Hindlimb muscle (tissue), 1 donor: ENCODE data around the gene CHRND. TPM values are rescaled to one million over a fixed set of nuclear protein-coding genes. Genes with fewer than 3 reads are reported as not detected.

ENCODE experiments used
- DNase-seq: peaks from one replicate; pipeline ENCODE4 v3.0.0-alpha.2; 2013
- polyA plus RNA-seq: library from polyadenylated mRNA; unstranded; fragments of 120-200 nt; gene quantifications from one replicate; pipeline ENCODE4 v1.2.1, GENCODE V29; 2013; ENCODE audit not compliant: insufficient read length

Gene CHRND
- polyA plus RNA-seq, 1 donor: 173 TPM

GRCh38 chr2:232488097-232488711 lies 37.8 kb upstream of the CHRND start:
- DNase-seq: no peak

GRCh38 chr2:232488721-232489300 lies 37.1 kb upstream of the CHRND start:
- DNase-seq: no peak

- no peak for DNase-seq
Observed at GRCh38 chr2:232489516-232490220, 36.3 kb upstream of the CHRND start.

- no peak for DNase-seq
Observed at GRCh38 chr2:232490221-232491138, 35.5 kb upstream of the CHRND start.

- DNase-seq: no peak
Observed at GRCh38 chr2:232491139-232491780, 34.7 kb upstream of the CHRND start.

- no peak for DNase-seq
Observed at GRCh38 chr2:232492236-232492848, 33.6 kb upstream of the CHRND start.

- DNase-seq: no peak
Observed at GRCh38 chr2:232492963-232493700, 32.8 kb upstream of the CHRND start.

GRCh38 chr2:232493701-232494474 lies 32.1 kb upstream of the CHRND start:
- DNase-seq: no peak

GRCh38 chr2:232494542-232494941 lies 31.4 kb upstream of the CHRND start:
- no peak for DNase-seq

- DNase-seq: no peak
Observed at GRCh38 chr2:232495292-232495691, 30.7 kb upstream of the CHRND start.

- DNase-seq: no peak
Observed at GRCh38 chr2:232496501-232497270, 29.3 kb upstream of the CHRND start.

- no peak for DNase-seq
Observed at GRCh38 chr2:232497348-232497747, 28.6 kb upstream of the CHRND start.

- no peak for DNase-seq
Observed at GRCh38 chr2:232498452-232498851, 27.5 kb upstream of the CHRND start.

- DNase-seq: no peak
Observed at GRCh38 chr2:232501331-232501771, 24.6 kb upstream of the CHRND start.

- no peak for DNase-seq
Observed at GRCh38 chr2:232501794-232502390, 24.1 kb upstream of the CHRND start.

GRCh38 chr2:232502511-232502910 lies 23.4 kb upstream of the CHRND start:
- DNase-seq: no peak

- DNase-seq: no peak
Observed at GRCh38 chr2:232502911-232503808, 22.8 kb upstream of the CHRND start.

- no peak for DNase-seq
Observed at GRCh38 chr2:232503809-232504323, 22.1 kb upstream of the CHRND start.
